ENCODE results near the gene NLGN1. TPM values are rescaled to one million over a fixed set of nuclear protein-coding genes. Genes with fewer than 3 reads are reported as not detected.

Gene NLGN1
- total and polyA plus RNA-seq, 12 donors: 0.13 to 3.7 (median 0.84) TPM

DNA sequence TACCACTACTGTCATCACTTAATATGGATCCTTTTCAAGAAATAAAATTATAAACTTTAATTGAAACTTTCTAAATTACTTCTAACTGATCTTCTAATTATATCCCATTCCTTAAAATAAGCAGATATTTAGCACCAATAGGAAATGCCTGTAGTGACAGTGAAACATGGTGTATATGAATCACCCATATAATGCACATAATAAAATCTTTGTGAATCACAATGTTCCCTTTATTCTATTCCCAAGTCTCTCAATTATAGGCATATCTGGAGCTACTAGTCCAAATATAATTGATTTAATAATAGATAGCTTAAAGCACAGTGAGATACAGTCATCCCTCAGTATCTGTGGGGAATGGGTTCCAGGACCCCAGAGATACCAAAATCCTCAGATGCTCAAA is 490.3 kb downstream of the NLGN1 start:
- Histone ChIP-seq H3K27me3 (no peaks in the 10 kb centered on the region), H3K4me3 (no peak overlapping the region), H3K9me3 (replicated peaks in 1 of 3) (no peaks in the 10 kb centered on the region), H3K27ac (no peak overlapping the region), H3K4me1 (replicated peaks in 1 of 2) (no peaks in the 10 kb centered on the region), H3K36me3 (replicated peaks in 1 of 2) (no peaks in the 10 kb centered on the region)
- intact Hi-C loops (cut with DNase I): no loop called here
- DNase-seq: no peak
- TF ChIP-seq, protein P1, sequence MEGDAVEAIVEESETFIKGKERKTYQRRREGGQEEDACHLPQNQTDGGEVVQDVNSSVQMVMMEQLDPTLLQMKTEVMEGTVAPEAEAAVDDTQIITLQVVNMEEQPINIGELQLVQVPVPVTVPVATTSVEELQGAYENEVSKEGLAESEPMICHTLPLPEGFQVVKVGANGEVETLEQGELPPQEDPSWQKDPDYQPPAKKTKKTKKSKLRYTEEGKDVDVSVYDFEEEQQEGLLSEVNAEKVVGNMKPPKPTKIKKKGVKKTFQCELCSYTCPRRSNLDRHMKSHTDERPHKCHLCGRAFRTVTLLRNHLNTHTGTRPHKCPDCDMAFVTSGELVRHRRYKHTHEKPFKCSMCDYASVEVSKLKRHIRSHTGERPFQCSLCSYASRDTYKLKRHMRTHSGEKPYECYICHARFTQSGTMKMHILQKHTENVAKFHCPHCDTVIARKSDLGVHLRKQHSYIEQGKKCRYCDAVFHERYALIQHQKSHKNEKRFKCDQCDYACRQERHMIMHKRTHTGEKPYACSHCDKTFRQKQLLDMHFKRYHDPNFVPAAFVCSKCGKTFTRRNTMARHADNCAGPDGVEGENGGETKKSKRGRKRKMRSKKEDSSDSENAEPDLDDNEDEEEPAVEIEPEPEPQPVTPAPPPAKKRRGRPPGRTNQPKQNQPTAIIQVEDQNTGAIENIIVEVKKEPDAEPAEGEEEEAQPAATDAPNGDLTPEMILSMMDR (IDR thresholded peaks at IDR 0.05): no peak
- TF ChIP-seq POLR2A (IDR thresholded peaks at IDR 0.05): no peak

DNA sequence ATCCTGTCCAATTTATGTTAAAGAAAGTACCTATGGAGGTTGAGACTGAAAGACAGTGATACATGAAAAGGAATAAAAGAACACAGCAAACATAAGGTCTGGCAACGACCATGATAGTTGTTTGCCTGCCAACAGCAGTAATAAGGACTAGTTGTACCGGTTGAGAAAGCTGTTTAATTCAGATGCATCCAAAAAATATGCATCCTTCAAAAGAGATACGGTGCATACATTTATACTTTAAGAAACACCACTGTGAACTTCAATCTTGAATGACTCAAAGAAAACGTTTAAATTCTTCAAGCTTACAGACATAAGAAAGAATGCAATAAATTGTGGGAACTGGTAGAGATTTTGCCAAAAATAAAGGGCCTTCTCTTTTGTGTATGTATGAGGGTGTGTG is 492.1 kb downstream of the NLGN1 start:
- TF ChIP-seq, protein P1 (IDR thresholded peaks at IDR 0.05): no peak
- TF ChIP-seq POLR2A (IDR thresholded peaks at IDR 0.05): no peak
- Histone ChIP-seq H3K36me3 (replicated peaks in 1 of 2) (no peaks in the 10 kb centered on the region), H3K4me1 (replicated peaks in 1 of 2) (no peaks in the 10 kb centered on the region), H3K27ac (no peak overlapping the region), H3K27me3 (no peaks in the 10 kb centered on the region), H3K9me3 (replicated peaks in 1 of 3) (no peaks in the 10 kb centered on the region), H3K4me3 (no peak overlapping the region)
- DNase-seq: no peak
- WGBS, 4 donors: 51 to 68% (median 66%) methylated on average over 4 of the region's 4 CpGs
- intact Hi-C loops (cut with DNase I): no loop called here

- H3K27me3 ChIP-seq: no peaks in the 10 kb centered on the region
- H3K4me1 ChIP-seq (replicated peaks in 1 of 2): no peaks in the 10 kb centered on the region
- no peak overlapping the region for H3K27ac ChIP-seq
- 80 to 85% (median 80%) methylated on average over 4 of the region's 4 CpGs for WGBS, 4 donors
- no peaks in the 10 kb centered on the region for H3K36me3 ChIP-seq (replicated peaks in 1 of 2)
- DNase-seq: no peak
- intact Hi-C loops (cut with DNase I): no loop called here
- TF ChIP-seq, protein P1 (IDR thresholded peaks at IDR 0.05): no peak
- TF ChIP-seq POLR2A (IDR thresholded peaks at IDR 0.05): no peak
- no peaks in the 10 kb centered on the region for H3K9me3 ChIP-seq (replicated peaks in 1 of 3)
- no peak overlapping the region for H3K4me3 ChIP-seq
Observed at GRCh38 chr3:173890091-173890490, 492.5 kb downstream of the NLGN1 start.

DNA sequence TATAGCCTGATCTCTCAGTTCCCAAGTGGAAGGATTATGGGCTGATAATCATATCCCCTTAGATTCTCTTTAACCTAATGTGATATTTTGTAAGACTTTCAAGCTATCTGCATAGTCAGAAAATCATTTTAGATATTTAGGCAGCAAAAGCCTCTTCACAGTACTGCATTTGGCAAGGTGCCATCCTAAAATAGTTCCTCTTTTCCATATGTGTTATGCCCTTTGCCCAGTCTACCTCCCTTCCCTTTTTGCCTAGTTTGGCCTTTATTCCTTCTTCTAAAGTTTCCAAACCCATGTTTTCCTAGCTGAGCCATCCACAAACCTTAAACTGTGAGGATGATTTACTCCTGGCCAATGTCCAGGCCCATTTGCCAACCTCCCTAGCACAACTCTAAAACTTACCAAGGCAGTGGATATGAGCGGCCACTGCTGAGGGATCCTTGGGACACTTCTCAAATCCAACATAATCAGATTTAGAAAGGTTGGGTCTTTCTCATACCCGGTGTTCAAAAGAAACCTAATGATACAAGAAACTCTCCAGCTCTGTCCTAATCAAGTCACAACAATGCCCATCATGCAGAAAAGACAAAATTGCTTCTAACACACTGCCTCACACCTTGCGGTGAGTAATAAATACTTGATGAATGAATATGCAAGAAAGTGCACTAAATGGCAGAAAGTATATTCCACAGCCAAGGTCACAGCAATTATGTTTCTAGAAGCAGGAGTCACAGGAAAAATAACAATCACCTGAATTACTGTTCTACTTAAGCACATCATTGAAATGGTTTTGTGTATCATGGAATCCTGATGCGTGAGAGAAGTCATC is 493.9 kb downstream of the NLGN1 start:
- WGBS, 4 donors: 83 to 92% (median 89%) methylated on average over 4 of the region's 4 CpGs
- no peaks in the 10 kb centered on the region for H3K9me3 ChIP-seq (replicated peaks in 1 of 3)
- no peaks in the 10 kb centered on the region for H3K27me3 ChIP-seq
- no peak overlapping the region for H3K4me3 ChIP-seq
- no peaks in the 10 kb centered on the region for H3K36me3 ChIP-seq (replicated peaks in 1 of 2)
- H3K27ac ChIP-seq: no peak overlapping the region
- TF ChIP-seq, protein P1 (IDR thresholded peaks at IDR 0.05): no peak
- TF ChIP-seq POLR2A (IDR thresholded peaks at IDR 0.05): no peak
- no peak for DNase-seq
- H3K4me1 ChIP-seq (replicated peaks in 1 of 2): no peaks in the 10 kb centered on the region
- intact Hi-C loops (cut with DNase I): no loop called here
